Fibroblast of villous mesenchyme (primary cell): ENCODE results near the gene MAPK8IP3. TPM values are rescaled to one million over a fixed set of nuclear protein-coding genes. Genes with fewer than 3 reads are reported as not detected.

Experiments used
- DNase-seq: peaks from one replicate; pipeline ENCODE4 v3.0.0-alpha.2; 2010; ENCODE audit warnings: low read depth
- H3K4me3 ChIP-seq: 2 replicates; pipeline ENCODE4 v1.5.1; 2011; ENCODE audit warnings: low read depth, mild to moderate bottlenecking, low read length
- CTCF ChIP-seq: IDR thresholded peaks from 2 replicates; pipeline ENCODE4 v1.5.1; 2012; ENCODE audit warnings: low read depth, mild to moderate bottlenecking, low read length; ENCODE audit not compliant: insufficient read depth
- total RNA-seq: library from RNA; depleted of rRNA; stranded (reverse); fragments of >200 nt; gene quantifications from 2 replicates; pipeline ENCODE4 v1.2.3, GENCODE V29; 2012

MAPK8IP3 gene
- total RNA-seq, 1 donor: 37.1 TPM

- no peak overlapping the region for H3K4me3 ChIP-seq
- TF ChIP-seq CTCF: no peak
- DNase-seq: no peak
These were observed 104.5 kb downstream of the MAPK8IP3 start for GRCh38 chr16:1810536-1810935.

- DNase-seq: peak; percentile 91
- no peak overlapping the region for H3K4me3 ChIP-seq
- TF ChIP-seq CTCF: peak; percentile 76
These were observed 106.8 kb downstream of the MAPK8IP3 start for GRCh38 chr16:1812732-1813163.

GRCh38 chr16:1815461-1815860 is 109.5 kb downstream of the MAPK8IP3 start:
- TF ChIP-seq CTCF: no peak
- H3K4me3 ChIP-seq: no peak overlapping the region
- DNase-seq: peak; percentile 89

GRCh38 chr16:1816396-1817275 is 110.6 kb downstream of the MAPK8IP3 start:
- no peak for TF ChIP-seq CTCF
- H3K4me3 ChIP-seq: no peak overlapping the region
- no peak for DNase-seq

GRCh38 chr16:1817276-1817589 is 111.2 kb downstream of the MAPK8IP3 start:
- TF ChIP-seq CTCF: no peak
- no peak for DNase-seq
- H3K4me3 ChIP-seq: no peak overlapping the region

GRCh38 chr16:1817716-1818115 is 111.7 kb downstream of the MAPK8IP3 start:
- TF ChIP-seq CTCF: no peak
- H3K4me3 ChIP-seq: no peak overlapping the region
- DNase-seq: no peak
